Mesendoderm (in vitro differentiated cells): ENCODE measurements around the gene GPR155.
"Not testable (repeated sequence)": the region's sequence is repeated elsewhere in the genome, so short reads cannot be mapped to it uniquely, and the experiment has no call there.

Experiments used
- DNase-seq: peaks from one replicate; pipeline ENCODE4 v3.0.0; 2013
- H2AK5ac ChIP-seq: 2 replicates; pipeline ENCODE4 v1.6.1; 2013; ENCODE audit warnings: low read length, inconsistent platforms
- H2BK120ac ChIP-seq: 2 replicates; pipeline ENCODE4 v1.6.1; 2013; ENCODE audit warnings: low read depth, mild to moderate bottlenecking, low read length, moderate library complexity, mixed read lengths
- H2BK15ac ChIP-seq: replicated peaks from 2 replicates; pipeline ENCODE4 v1.6.1; 2013; ENCODE audit warnings: low read depth, mild to moderate bottlenecking, moderate library complexity
- H2BK5ac ChIP-seq: 2 replicates; pipeline ENCODE4 v1.6.1; 2013; ENCODE audit warnings: low read length, inconsistent platforms
- H3K18ac ChIP-seq: 2 replicates; pipeline ENCODE4 v1.6.1; 2013; ENCODE audit warnings: mild to moderate bottlenecking, low read length, mixed read lengths
- H3K23ac ChIP-seq: one replicate; pipeline ENCODE4 v1.6.1; 2013; ENCODE audit warnings: low read length
- H3K27ac ChIP-seq: 2 replicates; pipeline ENCODE4 v1.5.1; 2013; ENCODE audit warnings: low read depth, mild to moderate bottlenecking, inconsistent platforms, low read length, moderate library complexity
- H3K27me3 ChIP-seq: 2 replicates; pipeline ENCODE4 v1.6.1; 2013; ENCODE audit warnings: low read length, control low read depth, mild to moderate bottlenecking, inconsistent platforms; ENCODE audit not compliant: insufficient read depth, poor library complexity
- H3K36me3 ChIP-seq: 2 replicates; pipeline ENCODE4 v1.6.1; 2013; ENCODE audit warnings: low read length, inconsistent platforms; ENCODE audit not compliant: control insufficient read depth, insufficient read depth
- H3K4ac ChIP-seq: one replicate; pipeline ENCODE4 v1.6.1; 2013; ENCODE audit warnings: low read depth, mild to moderate bottlenecking, low read length, moderate library complexity
- H3K4me1 ChIP-seq: 2 replicates; pipeline ENCODE4 v1.6.1; 2013; ENCODE audit warnings: low read depth, low read length, inconsistent platforms; ENCODE audit not compliant: control insufficient read depth
- H3K4me2 ChIP-seq: 2 replicates; pipeline ENCODE4 v1.6.1; 2013; ENCODE audit warnings: low read length
- H3K4me3 ChIP-seq: 2 replicates; pipeline ENCODE4 v1.5.1; 2013; ENCODE audit warnings: mild to moderate bottlenecking, low read length
- H3K56ac ChIP-seq: one replicate; pipeline ENCODE4 v1.6.1; 2013; ENCODE audit warnings: low read length
- H3K79me1 ChIP-seq: 2 replicates; pipeline ENCODE4 v1.6.1; 2013; ENCODE audit warnings: low read length, inconsistent platforms
- H3K79me2 ChIP-seq: 2 replicates; pipeline ENCODE4 v1.6.1; 2013; ENCODE audit warnings: mild to moderate bottlenecking, low read length; ENCODE audit not compliant: control insufficient read depth, insufficient read depth
- H3K9ac ChIP-seq: 2 replicates; pipeline ENCODE4 v1.6.1; 2013; ENCODE audit warnings: low read length, inconsistent platforms
- H4K5ac ChIP-seq: one replicate; pipeline ENCODE4 v1.6.1; 2013; ENCODE audit warnings: low read length
- H4K8ac ChIP-seq: one replicate; pipeline ENCODE4 v1.6.1; 2013; ENCODE audit warnings: low read depth, mild to moderate bottlenecking, control low read depth, low read length, moderate library complexity
- WGBS: extraction: QIAGEN DNeasy Blood & Tissue Kit; methylation state at CpG from one replicate; pipeline ENCODE4 v1.1.7; 2013; ENCODE audit warnings: low lambda C conversion rate, missing lambda C conversion rate; ENCODE audit not compliant: insufficient coverage; ENCODE audit errors: extremely low coverage; 5-methylcytosine and 5-hydroxymethylcytosine counted together

The GPR155 gene

GRCh38 chr2:174489520-174489919 is 2.7 kb upstream of the GPR155 start:
- H3K4me1 ChIP-seq, H3K56ac ChIP-seq, H3K36me3 ChIP-seq, H3K4me3 ChIP-seq, H3K79me1 ChIP-seq, H3K4me2 ChIP-seq, H3K27ac ChIP-seq, H3K23ac ChIP-seq, DNase-seq, H4K5ac ChIP-seq, H2AK5ac ChIP-seq, H2BK120ac ChIP-seq, H3K4ac ChIP-seq, H3K9ac ChIP-seq, H2BK15ac ChIP-seq, H2BK5ac ChIP-seq, H3K18ac ChIP-seq, H4K8ac ChIP-seq, H3K79me2 ChIP-seq, H3K27me3 ChIP-seq: not testable (repeated sequence)
- no CpG with 5 or more reads among the region's 10 CpGs for WGBS

- WGBS = no CpG with 5 or more reads among the region's 8 CpGs
- H3K27me3 ChIP-seq = no peaks in the 10 kb centered on the region
- no peak overlapping the region for H3K23ac ChIP-seq
- H3K79me1 ChIP-seq = no peaks in the 10 kb centered on the region
- H3K27ac ChIP-seq = no peak overlapping the region
- no peaks in the 10 kb centered on the region for H3K4me1 ChIP-seq
- no peak overlapping the region for H3K4me3 ChIP-seq
- H3K4ac ChIP-seq = no peak overlapping the region
- no peak overlapping the region for H2AK5ac ChIP-seq
- no peaks in the 10 kb centered on the region for H3K79me2 ChIP-seq
- no peak overlapping the region for H2BK15ac ChIP-seq
- H4K8ac ChIP-seq = peak overlapping the region; percentile 95
- H2BK5ac ChIP-seq = no peak overlapping the region
- no peak overlapping the region for H2BK120ac ChIP-seq
- no peak overlapping the region for H4K5ac ChIP-seq
- H3K56ac ChIP-seq = no peak overlapping the region
- no peak overlapping the region for H3K4me2 ChIP-seq
- no peak overlapping the region for H3K9ac ChIP-seq
- no peak overlapping the region for H3K18ac ChIP-seq
- DNase-seq = no peak
- no peaks in the 10 kb centered on the region for H3K36me3 ChIP-seq
Observed at GRCh38 chr2:174487820-174488162, 962 bp upstream of the GPR155 start.

- no peaks in the 10 kb centered on the region for H3K79me2 ChIP-seq
- H4K8ac ChIP-seq = peak overlapping the region; percentile 95
- peak overlapping the region; percentile 93 for H3K4ac ChIP-seq
- H3K23ac ChIP-seq = no peak overlapping the region
- no CpG with 5 or more reads among the region's 36 CpGs for WGBS
- peak overlapping the region; percentile 87 for H4K5ac ChIP-seq
- no peak overlapping the region for H2AK5ac ChIP-seq
- no peaks in the 10 kb centered on the region for H3K36me3 ChIP-seq
- H3K9ac ChIP-seq = peak overlapping the region; percentile 76
- no peaks in the 10 kb centered on the region for H3K27me3 ChIP-seq
- peak overlapping the region; percentile 76 for H3K4me3 ChIP-seq
- H3K4me2 ChIP-seq = peak overlapping the region; percentile 98
- no peak overlapping the region for H3K27ac ChIP-seq
- peak overlapping the region; percentile 84 for H3K56ac ChIP-seq
- no peaks in the 10 kb centered on the region for H3K79me1 ChIP-seq
- DNase-seq = peak; percentile 99
- no peak overlapping the region for H2BK15ac ChIP-seq
- peak overlapping the region; percentile 96 for H3K18ac ChIP-seq
- H2BK5ac ChIP-seq = no peak overlapping the region
- H3K4me1 ChIP-seq = no peaks in the 10 kb centered on the region
- H2BK120ac ChIP-seq = no peak overlapping the region
Observed at GRCh38 chr2:174487108-174487819, 435 bp upstream of the GPR155 start.

- Histone ChIP-seq H3K4me2 (peak overlapping the region; percentile 94), H3K9ac (peak overlapping the region; percentile 66), H3K18ac (no peak overlapping the region), H3K23ac (no peak overlapping the region), H3K79me2 (no peaks in the 10 kb centered on the region), H3K4me3 (peak overlapping the region; percentile 50), H3K36me3 (no peaks in the 10 kb centered on the region), H3K27ac (no peak overlapping the region), H3K27me3 (no peaks in the 10 kb centered on the region), H3K79me1 (no peaks in the 10 kb centered on the region), H2AK5ac (no peak overlapping the region), H4K5ac (no peak overlapping the region), H2BK120ac (no peak overlapping the region), H3K4me1 (no peaks in the 10 kb centered on the region), H4K8ac (no peak overlapping the region), H2BK15ac (no peak overlapping the region), H3K4ac (no peak overlapping the region), H3K56ac (peak overlapping the region; percentile 77), H2BK5ac (no peak overlapping the region)
- peak; percentile 42 for DNase-seq
- no CpG with 5 or more reads among the region's 23 CpGs for WGBS
Observed at GRCh38 chr2:174485788-174486562, 854 bp downstream of the GPR155 start.

GRCh38 chr2:174485045-174485444 is 1.8 kb downstream of the GPR155 start:
- H3K4me3 ChIP-seq, H4K8ac ChIP-seq, H3K79me1 ChIP-seq, H3K23ac ChIP-seq, H3K36me3 ChIP-seq, H4K5ac ChIP-seq, H3K9ac ChIP-seq, H2BK15ac ChIP-seq, H3K4me1 ChIP-seq, H2AK5ac ChIP-seq, H2BK5ac ChIP-seq, H3K79me2 ChIP-seq, H3K4me2 ChIP-seq, H3K56ac ChIP-seq, H2BK120ac ChIP-seq, H3K27me3 ChIP-seq, H3K27ac ChIP-seq, H3K18ac ChIP-seq, DNase-seq, H3K4ac ChIP-seq: not testable (repeated sequence)
- no CpG with 5 or more reads among the region's 9 CpGs for WGBS
